ENCODE results near the gene RIT2.

The RIT2 gene

DNA sequence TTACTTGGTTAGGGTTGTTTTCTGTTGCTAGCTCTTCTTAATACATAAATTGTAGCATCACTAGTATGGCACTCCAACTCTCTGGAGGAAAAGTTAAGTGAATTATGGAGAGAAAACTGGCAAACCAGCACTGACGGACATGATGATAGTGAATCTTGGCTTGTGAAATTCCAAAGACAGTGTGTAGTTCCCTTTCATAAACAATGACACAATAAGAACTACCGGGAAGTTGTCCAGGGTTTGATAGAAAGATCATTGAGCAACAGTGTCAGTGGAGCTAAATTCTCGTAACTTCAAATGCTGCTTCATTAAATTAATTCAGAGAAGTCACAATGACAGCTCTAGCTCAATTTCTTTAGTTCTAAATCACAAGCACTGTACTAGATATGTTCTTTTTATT is 66.5 kb downstream of the RIT2 start:
- Histone ChIP-seq H2AFZ (ENCODE audit: low read length) (no peak overlapping the region), H4K20me1 (ENCODE audit: insufficient read depth, low read length) (no peaks in the 10 kb centered on the region), H3K79me2 (ENCODE audit: insufficient read depth, low read length) (no peaks in the 10 kb centered on the region), H3K27ac (ENCODE audit: low read depth, low read length, poor library complexity, severe bottlenecking) (no peak overlapping the region), H3K4me3 (ENCODE audit: low read depth, low read length, poor library complexity, severe bottlenecking) (no peak overlapping the region), H3K36me3 (ENCODE audit: insufficient read depth, low read length) (no peaks in the 10 kb centered on the region), H3F3A (ENCODE audit: insufficient read depth, low read length) (no peaks in the 10 kb centered on the region), H3K4me1 (ENCODE audit: insufficient read depth, low read length, severe bottlenecking) (no peaks in the 10 kb centered on the region), H3K9ac (ENCODE audit: low read length) (no peak overlapping the region), H3K4me2 (ENCODE audit: low read length) (no peak overlapping the region), H3K27me3 (ENCODE audit: insufficient read depth, low read length) (no peaks in the 10 kb centered on the region), H3K9me2 (ENCODE audit: low read depth, low read length) (no peaks in the 10 kb centered on the region), H3K9me3 (ENCODE audit: low read length) (no peaks in the 10 kb centered on the region)
- TF ChIP-seq, protein P1, sequence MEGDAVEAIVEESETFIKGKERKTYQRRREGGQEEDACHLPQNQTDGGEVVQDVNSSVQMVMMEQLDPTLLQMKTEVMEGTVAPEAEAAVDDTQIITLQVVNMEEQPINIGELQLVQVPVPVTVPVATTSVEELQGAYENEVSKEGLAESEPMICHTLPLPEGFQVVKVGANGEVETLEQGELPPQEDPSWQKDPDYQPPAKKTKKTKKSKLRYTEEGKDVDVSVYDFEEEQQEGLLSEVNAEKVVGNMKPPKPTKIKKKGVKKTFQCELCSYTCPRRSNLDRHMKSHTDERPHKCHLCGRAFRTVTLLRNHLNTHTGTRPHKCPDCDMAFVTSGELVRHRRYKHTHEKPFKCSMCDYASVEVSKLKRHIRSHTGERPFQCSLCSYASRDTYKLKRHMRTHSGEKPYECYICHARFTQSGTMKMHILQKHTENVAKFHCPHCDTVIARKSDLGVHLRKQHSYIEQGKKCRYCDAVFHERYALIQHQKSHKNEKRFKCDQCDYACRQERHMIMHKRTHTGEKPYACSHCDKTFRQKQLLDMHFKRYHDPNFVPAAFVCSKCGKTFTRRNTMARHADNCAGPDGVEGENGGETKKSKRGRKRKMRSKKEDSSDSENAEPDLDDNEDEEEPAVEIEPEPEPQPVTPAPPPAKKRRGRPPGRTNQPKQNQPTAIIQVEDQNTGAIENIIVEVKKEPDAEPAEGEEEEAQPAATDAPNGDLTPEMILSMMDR (IDR thresholded peaks at IDR 0.05; ENCODE audit: low read length): no peak
- no peak for TF ChIP-seq EZH2 (IDR thresholded peaks at IDR 0.05; ENCODE audit: borderline replicate concordance, low read length)

DNA sequence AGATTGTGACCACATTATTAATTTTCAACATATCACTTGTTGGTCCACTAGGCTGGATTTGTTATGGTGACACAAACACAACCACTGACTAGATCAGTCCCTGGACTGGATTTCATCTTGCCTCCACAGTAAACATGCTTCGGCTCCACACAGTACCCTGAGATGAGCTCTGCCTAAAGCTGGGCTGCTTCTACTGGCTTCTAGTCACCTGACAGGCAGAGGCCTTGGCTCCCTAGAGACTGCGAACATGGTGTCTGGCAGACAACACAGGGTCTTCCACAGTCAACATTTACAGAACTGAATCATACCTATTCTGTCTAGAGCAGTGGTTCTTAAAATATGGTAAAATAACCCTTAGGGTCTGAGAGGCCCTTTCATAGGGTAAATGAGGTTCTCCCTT is 69.2 kb downstream of the RIT2 start:
- TF ChIP-seq, protein P1 (IDR thresholded peaks at IDR 0.05; ENCODE audit: low read length): no peak
- no peak for TF ChIP-seq EZH2 (IDR thresholded peaks at IDR 0.05; ENCODE audit: borderline replicate concordance, low read length)

DNA sequence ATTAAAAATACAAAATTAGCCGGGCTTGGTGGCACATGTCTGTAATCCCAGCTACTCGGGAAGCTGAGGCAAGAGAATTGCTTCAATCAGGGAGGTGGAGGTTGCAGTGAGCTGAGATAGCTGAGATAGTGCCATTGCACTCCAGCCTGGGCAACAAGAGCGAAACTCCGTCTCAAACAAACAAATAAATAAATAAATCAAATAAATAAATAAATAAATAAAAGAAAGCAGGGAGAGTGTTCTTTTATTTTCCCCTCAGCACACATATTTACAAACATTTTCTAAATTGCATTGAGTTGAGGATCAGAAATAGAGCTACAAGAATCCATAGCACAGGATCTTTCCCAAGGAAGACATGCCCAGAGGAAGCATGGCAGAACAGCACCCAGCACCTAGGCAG is 71.9 kb downstream of the RIT2 start:
- no peaks in the 10 kb centered on the region for H3K9me3 ChIP-seq (ENCODE audit: low read length)

More for the DNA sequence above, 69.2 kb downstream of the RIT2 start:
- no peaks in the 10 kb centered on the region for H3K4me1 ChIP-seq (ENCODE audit: insufficient read depth, low read length, severe bottlenecking)
- no peak overlapping the region for H3K4me2 ChIP-seq (ENCODE audit: low read length)
- no peak overlapping the region for H3K27ac ChIP-seq (ENCODE audit: low read depth, low read length, poor library complexity, severe bottlenecking)
- H3K36me3 ChIP-seq (ENCODE audit: insufficient read depth, low read length): no peaks in the 10 kb centered on the region
- no peaks in the 10 kb centered on the region for H3K79me2 ChIP-seq (ENCODE audit: insufficient read depth, low read length)
- H3K9ac ChIP-seq (ENCODE audit: low read length): no peak overlapping the region
- H2AFZ ChIP-seq (ENCODE audit: low read length): no peak overlapping the region
- no peaks in the 10 kb centered on the region for H4K20me1 ChIP-seq (ENCODE audit: insufficient read depth, low read length)
- no peaks in the 10 kb centered on the region for H3K27me3 ChIP-seq (ENCODE audit: insufficient read depth, low read length)
- H3K9me2 ChIP-seq (ENCODE audit: low read depth, low read length): no peaks in the 10 kb centered on the region
- H3F3A ChIP-seq (ENCODE audit: insufficient read depth, low read length): no peaks in the 10 kb centered on the region
- H3K9me3 ChIP-seq (ENCODE audit: low read length): no peaks in the 10 kb centered on the region
- H3K4me3 ChIP-seq (ENCODE audit: low read depth, low read length, poor library complexity, severe bottlenecking): no peak overlapping the region

More for the DNA sequence above, 71.9 kb downstream of the RIT2 start:
- H2AFZ ChIP-seq (ENCODE audit: low read length): no peak overlapping the region
- H3K9ac ChIP-seq (ENCODE audit: low read length): no peak overlapping the region
- H3K4me2 ChIP-seq (ENCODE audit: low read length): no peak overlapping the region
- H3K27ac ChIP-seq (ENCODE audit: low read depth, low read length, poor library complexity, severe bottlenecking): no peak overlapping the region
- no peaks in the 10 kb centered on the region for H3K79me2 ChIP-seq (ENCODE audit: insufficient read depth, low read length)
- H3K9me2 ChIP-seq (ENCODE audit: low read depth, low read length): no peaks in the 10 kb centered on the region
- H3F3A ChIP-seq (ENCODE audit: insufficient read depth, low read length): no peaks in the 10 kb centered on the region
- no peaks in the 10 kb centered on the region for H3K36me3 ChIP-seq (ENCODE audit: insufficient read depth, low read length)
- H3K27me3 ChIP-seq (ENCODE audit: insufficient read depth, low read length): no peaks in the 10 kb centered on the region
- no peak for TF ChIP-seq EZH2 (IDR thresholded peaks at IDR 0.05; ENCODE audit: borderline replicate concordance, low read length)
- TF ChIP-seq, protein P1 (IDR thresholded peaks at IDR 0.05; ENCODE audit: low read length): no peak
- H3K4me3 ChIP-seq (ENCODE audit: low read depth, low read length, poor library complexity, severe bottlenecking): no peak overlapping the region
- H4K20me1 ChIP-seq (ENCODE audit: insufficient read depth, low read length): no peaks in the 10 kb centered on the region
- H3K4me1 ChIP-seq (ENCODE audit: insufficient read depth, low read length, severe bottlenecking): no peaks in the 10 kb centered on the region

Measured in OCI-LY1 (cell line).